HCT116 (cell line): ENCODE data around the gene TMEFF2. TPM values are rescaled to one million over a fixed set of nuclear protein-coding genes. Genes with fewer than 3 reads are reported as not detected.

Source experiments
- ATAC-seq: fragments of 200-7000 bp; cut with Tn5 transposase; 2 replicates; pipeline ENCODE4 v1.9.1; 2020; ENCODE audit warnings: mild to moderate bottlenecking, moderate library complexity
- BruUV-seq: library from RNA; stranded (reverse); fragments of 400-500 nt; replicated peaks from 2 replicates; lab custom pipeline; 2021; lab: Mats Ljungman, UMichigan
- CTCF ChIA-PET: fragments of 300-600 bp; sonication (Branson Sonifier 250); formaldehyde crosslinking; loops from one replicate; lab custom pipeline; 2021; ENCODE audit warnings: antibody characterized with exemption; lab: Charles Lee
- POLR2A ChIA-PET: fragments of 300-600, 350-600 bp; sonication (Branson Sonifier 250); formaldehyde crosslinking; loops from one replicate; lab custom pipeline; 2021; ENCODE audit warnings: antibody characterized with exemption; lab: Charles Lee
- RAD21 ChIA-PET, 2 experiments: fragments of 300-600 bp; sonication (Branson Sonifier 250); formaldehyde crosslinking; loops; one replicate each; lab custom pipeline; 2023; ENCODE audit warnings: low total read pairs in 2 of 2; ENCODE audit not compliant: uncharacterized antibody in 2 of 2, unreplicated experiment in 2 of 2, low non-redundant PET in 1 of 2; lab: Charles Lee
- DNase-seq: peaks from one replicate; pipeline ENCODE4 v3.0.0-alpha.2; 2010; ENCODE audit warnings: low read depth, low spot score
- H2AFZ ChIP-seq: fragments of 200-600 bp; shearing (Covaris generic), sonication (generic); 2 replicates; pipeline ENCODE4 v1.6.1; 2017; ENCODE audit warnings: low read depth, mixed run types, mixed read lengths, antibody characterized with exemption, low read length; ENCODE audit not compliant: poor library complexity, severe bottlenecking
- H3K27ac ChIP-seq: 2 replicates; pipeline ENCODE4 v1.5.1; 2012; ENCODE audit warnings: low read depth, low read length
- H3K27me3 ChIP-seq: fragments of 200-600 bp; sonication (generic); 2 replicates; pipeline ENCODE4 v1.6.1; 2016; ENCODE audit warnings: mixed run types, low read length, mixed read lengths; ENCODE audit not compliant: insufficient read depth
- H3K36me3 ChIP-seq, 2 experiments: fragments of 200-500 bp in 1 of 2; fragments of 200-600 bp in 1 of 2; sonication (Bioruptor generic) in 1 of 2; sonication (generic) in 1 of 2; 2 replicates each; pipeline versions ENCODE4 v1.5.1 to v1.6.1; 2014 to 2016; ENCODE audit warnings: low read length in 2 of 2, inconsistent platforms in 1 of 2, mixed read lengths in 1 of 2, mixed run types in 1 of 2; ENCODE audit not compliant: insufficient read depth in 2 of 2, control insufficient read depth in 1 of 2
- H3K4me1 ChIP-seq, 2 experiments: fragments of 200-600 bp in 1 of 2; sonication (generic) in 1 of 2; 2 replicates each; pipeline versions ENCODE4 v1.5.1 to v1.6.1; 2012 to 2017; ENCODE audit warnings: low read length in 2 of 2, inconsistent platforms in 1 of 2, mild to moderate bottlenecking in 1 of 2, mixed read lengths in 1 of 2, mixed run types in 1 of 2, moderate library complexity in 1 of 2; ENCODE audit not compliant: insufficient read depth in 2 of 2, control insufficient read depth in 1 of 2
- H3K4me2 ChIP-seq: fragments of 200-600 bp; sonication (generic); 2 replicates; pipeline ENCODE4 v1.6.1; 2017; ENCODE audit warnings: mixed run types, low read length, mixed read lengths
- H3K4me3 ChIP-seq, 2 experiments: fragments of 200-600 bp in 1 of 2; sonication (generic) in 1 of 2; replicated peaks in 1 of 2; 2 replicates each; pipeline ENCODE4 v1.5.1; 2011 to 2016; ENCODE audit warnings: low read length in 2 of 2, control low read depth in 1 of 2, low read depth in 1 of 2, mild to moderate bottlenecking in 1 of 2, mixed read lengths in 1 of 2, mixed run types in 1 of 2
- H3K79me2 ChIP-seq: fragments of 200-600 bp; sonication (generic); 2 replicates; pipeline ENCODE4 v1.6.1; 2017; ENCODE audit warnings: mild to moderate bottlenecking, mixed run types, low read length, moderate library complexity, mixed read lengths; ENCODE audit not compliant: insufficient read depth
- H3K9ac ChIP-seq: fragments of 200-600 bp; sonication (generic); 2 replicates; pipeline ENCODE4 v1.6.1; 2016; ENCODE audit warnings: low read length, mixed read lengths
- H3K9me2 ChIP-seq: fragments of 200-600 bp; sonication (generic), shearing (Covaris generic); 2 replicates; pipeline ENCODE4 v1.6.1; 2017; ENCODE audit warnings: mixed run types, mild to moderate bottlenecking, moderate library complexity; ENCODE audit not compliant: insufficient read depth
- H3K9me3 ChIP-seq, 2 experiments: fragments of 200-500 bp in 1 of 2; fragments of 200-600 bp in 1 of 2; sonication (Bioruptor generic) in 1 of 2; sonication (generic) in 1 of 2; 2 replicates each; pipeline ENCODE4 v1.6.1; 2014 to 2017; ENCODE audit warnings: low read length in 2 of 2, mixed read lengths in 2 of 2, inconsistent platforms in 1 of 2, low read depth in 1 of 2, mild to moderate bottlenecking in 1 of 2, mixed run types in 1 of 2, moderate library complexity in 1 of 2; ENCODE audit not compliant: control insufficient read depth in 1 of 2, insufficient read depth in 1 of 2
- H4K20me1 ChIP-seq: fragments of 200-600 bp; sonication (generic), shearing (Covaris generic); 2 replicates; pipeline ENCODE4 v1.6.1; 2017; ENCODE audit warnings: mixed run types, mild to moderate bottlenecking, moderate library complexity; ENCODE audit not compliant: insufficient read depth
- ATF3 ChIP-seq: IDR thresholded peaks from 2 replicates; pipeline ENCODE4 v1.6.1; 2012
- CBX3 ChIP-seq: IDR thresholded peaks from 2 replicates; pipeline ENCODE4 v1.6.1; 2012; ENCODE audit warnings: low read depth
- EGR1 ChIP-seq: IDR thresholded peaks from 2 replicates; pipeline ENCODE4 v1.6.1; 2012; ENCODE audit warnings: low read depth
- EZH2 ChIP-seq: fragments of 200-600 bp; sonication (generic); IDR thresholded peaks from 2 replicates; pipeline ENCODE4 v1.6.1; 2017; ENCODE audit warnings: antibody characterized with exemption, mixed run types
- EZH2phosphoT487 ChIP-seq: fragments of 200-600 bp; IDR thresholded peaks from 2 replicates; pipeline ENCODE4 v1.6.1; 2018; ENCODE audit warnings: antibody characterized with exemption, borderline replicate concordance
- FOSL1 ChIP-seq: IDR thresholded peaks from 2 replicates; pipeline ENCODE4 v1.6.1; 2012; ENCODE audit warnings: low read depth
- JUND ChIP-seq: IDR thresholded peaks from 2 replicates; pipeline ENCODE4 v1.6.1; 2012
- POLR2A ChIP-seq: IDR thresholded peaks from 2 replicates; pipeline ENCODE4 v1.7.0; 2011; ENCODE audit warnings: borderline replicate concordance; ENCODE audit not compliant: insufficient read depth, insufficient read length; ENCODE audit errors: extremely low read depth
- RAD21 ChIP-seq: IDR thresholded peaks from 2 replicates; pipeline ENCODE4 v1.6.1; 2012; ENCODE audit warnings: low read depth, mild to moderate bottlenecking
- SIN3A ChIP-seq: IDR thresholded peaks from 2 replicates; pipeline ENCODE4 v1.6.1; 2012; ENCODE audit warnings: low read depth
- SRF ChIP-seq: IDR thresholded peaks from 2 replicates; pipeline ENCODE4 v1.6.1; 2012; ENCODE audit warnings: low read depth
- TCF7L2 ChIP-seq: IDR thresholded peaks from 2 replicates; pipeline ENCODE4 v1.7.0; 2011; ENCODE audit warnings: borderline replicate concordance, inconsistent platforms; ENCODE audit not compliant: insufficient read depth, insufficient read length; ENCODE audit errors: extremely low read depth
- ZFX ChIP-seq: fragments of 450-650 bp; IDR thresholded peaks from 2 replicates; pipeline ENCODE4 v1.6.1; 2017
- ZNF274 ChIP-seq: fragments of 200-500 bp; sonication (Bioruptor generic); IDR thresholded peaks from 2 replicates; pipeline ENCODE4 v1.6.1; 2014; ENCODE audit warnings: mild to moderate bottlenecking, low read depth, low read length, inconsistent platforms
- intact Hi-C: fragments of 100-400 bp; cut with micrococcal nuclease; formaldehyde crosslinking; loops from 2 replicates; pipeline ENCODE4 v1.10.0; 2022
- total RNA-seq: library from RNA; stranded (reverse); gene quantifications from one replicate; pipeline ENCODE4 v1.2.1, GENCODE V29; 2021; ENCODE audit not compliant: unreplicated experiment
- TF ChIP-seq, protein P1 (sequence below), 3 experiments: fragments of 200-600 bp in 1 of 3; sonication (generic) in 1 of 3; IDR thresholded peaks in 2 of 3; conservative IDR thresholded peaks in 1 of 3; 2 replicates each; pipeline ENCODE4 v1.5.1; 2012 to 2017; ENCODE audit warnings: low read depth in 2 of 3, low read length in 2 of 3, antibody characterized with exemption in 1 of 3, borderline replicate concordance in 1 of 3, control low read depth in 1 of 3, mild to moderate bottlenecking in 1 of 3, mixed read lengths in 1 of 3, mixed run types in 1 of 3, moderate library complexity in 1 of 3; ENCODE audit not compliant: insufficient read depth in 1 of 3
- TF ChIP-seq, protein P2 (sequence below): IDR thresholded peaks from 2 replicates; pipeline ENCODE4 v1.6.1; 2012; ENCODE audit warnings: low read depth
- TF ChIP-seq, protein P3 (sequence below): IDR thresholded peaks from 2 replicates; pipeline ENCODE4 v1.6.1; 2011; ENCODE audit warnings: mild to moderate bottlenecking, low read length, moderate library complexity; ENCODE audit not compliant: insufficient replicate concordance; ENCODE audit errors: extremely low read depth

Gene TMEFF2
- total RNA-seq, 1 experiment from 2014 or later: not detected

- no peak overlapping the region for H2AFZ ChIP-seq
- intact Hi-C loops: no loop called here
- POLR2A ChIA-PET: no interaction called here
- no peaks in the 10 kb centered on the region for H3K79me2 ChIP-seq
- H3K27me3 ChIP-seq: no peaks in the 10 kb centered on the region
- no peak for DNase-seq
- H3K9me3 ChIP-seq: no peaks in the 10 kb centered on the region
- no peaks in the 10 kb centered on the region for H3K4me1 ChIP-seq
- H3K27ac ChIP-seq: no peak overlapping the region
- RAD21 ChIA-PET: no interaction called here
- CTCF ChIA-PET: interaction anchor here (1.2 to 1.4 kb wide), 2 partner anchors 22 to 272 kb away, joined by 3 to 4 read pairs; no protein-coding TSS in a partner anchor
- BruUV-seq: no TSS peak
- TF ChIP-seq ATF3 (no peak), JUND (no peak), TCF7L2 (no peak), POLR2A (no peak), ZFX (no peak), CBX3 (no peak), EGR1 (no peak), ZNF274 (no peak), FOSL1 (no peak), SIN3A (no peak), RAD21 (no peak), EZH2phosphoT487 (no peak), SRF (no peak), EZH2 (no peak)
- TF ChIP-seq, protein P1, sequence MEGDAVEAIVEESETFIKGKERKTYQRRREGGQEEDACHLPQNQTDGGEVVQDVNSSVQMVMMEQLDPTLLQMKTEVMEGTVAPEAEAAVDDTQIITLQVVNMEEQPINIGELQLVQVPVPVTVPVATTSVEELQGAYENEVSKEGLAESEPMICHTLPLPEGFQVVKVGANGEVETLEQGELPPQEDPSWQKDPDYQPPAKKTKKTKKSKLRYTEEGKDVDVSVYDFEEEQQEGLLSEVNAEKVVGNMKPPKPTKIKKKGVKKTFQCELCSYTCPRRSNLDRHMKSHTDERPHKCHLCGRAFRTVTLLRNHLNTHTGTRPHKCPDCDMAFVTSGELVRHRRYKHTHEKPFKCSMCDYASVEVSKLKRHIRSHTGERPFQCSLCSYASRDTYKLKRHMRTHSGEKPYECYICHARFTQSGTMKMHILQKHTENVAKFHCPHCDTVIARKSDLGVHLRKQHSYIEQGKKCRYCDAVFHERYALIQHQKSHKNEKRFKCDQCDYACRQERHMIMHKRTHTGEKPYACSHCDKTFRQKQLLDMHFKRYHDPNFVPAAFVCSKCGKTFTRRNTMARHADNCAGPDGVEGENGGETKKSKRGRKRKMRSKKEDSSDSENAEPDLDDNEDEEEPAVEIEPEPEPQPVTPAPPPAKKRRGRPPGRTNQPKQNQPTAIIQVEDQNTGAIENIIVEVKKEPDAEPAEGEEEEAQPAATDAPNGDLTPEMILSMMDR (IDR thresholded peaks at IDR 0.05 in 2 of 3, conservative IDR thresholded peaks at IDR 0.05 in 1 of 3; ENCODE audit: borderline replicate concordance in 1 of 3, insufficient read depth in 1 of 3, low read depth in 2 of 3, low read length in 2 of 3): no peak
- TF ChIP-seq, protein P2, sequence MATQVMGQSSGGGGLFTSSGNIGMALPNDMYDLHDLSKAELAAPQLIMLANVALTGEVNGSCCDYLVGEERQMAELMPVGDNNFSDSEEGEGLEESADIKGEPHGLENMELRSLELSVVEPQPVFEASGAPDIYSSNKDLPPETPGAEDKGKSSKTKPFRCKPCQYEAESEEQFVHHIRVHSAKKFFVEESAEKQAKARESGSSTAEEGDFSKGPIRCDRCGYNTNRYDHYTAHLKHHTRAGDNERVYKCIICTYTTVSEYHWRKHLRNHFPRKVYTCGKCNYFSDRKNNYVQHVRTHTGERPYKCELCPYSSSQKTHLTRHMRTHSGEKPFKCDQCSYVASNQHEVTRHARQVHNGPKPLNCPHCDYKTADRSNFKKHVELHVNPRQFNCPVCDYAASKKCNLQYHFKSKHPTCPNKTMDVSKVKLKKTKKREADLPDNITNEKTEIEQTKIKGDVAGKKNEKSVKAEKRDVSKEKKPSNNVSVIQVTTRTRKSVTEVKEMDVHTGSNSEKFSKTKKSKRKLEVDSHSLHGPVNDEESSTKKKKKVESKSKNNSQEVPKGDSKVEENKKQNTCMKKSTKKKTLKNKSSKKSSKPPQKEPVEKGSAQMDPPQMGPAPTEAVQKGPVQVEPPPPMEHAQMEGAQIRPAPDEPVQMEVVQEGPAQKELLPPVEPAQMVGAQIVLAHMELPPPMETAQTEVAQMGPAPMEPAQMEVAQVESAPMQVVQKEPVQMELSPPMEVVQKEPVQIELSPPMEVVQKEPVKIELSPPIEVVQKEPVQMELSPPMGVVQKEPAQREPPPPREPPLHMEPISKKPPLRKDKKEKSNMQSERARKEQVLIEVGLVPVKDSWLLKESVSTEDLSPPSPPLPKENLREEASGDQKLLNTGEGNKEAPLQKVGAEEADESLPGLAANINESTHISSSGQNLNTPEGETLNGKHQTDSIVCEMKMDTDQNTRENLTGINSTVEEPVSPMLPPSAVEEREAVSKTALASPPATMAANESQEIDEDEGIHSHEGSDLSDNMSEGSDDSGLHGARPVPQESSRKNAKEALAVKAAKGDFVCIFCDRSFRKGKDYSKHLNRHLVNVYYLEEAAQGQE: no peak
- TF ChIP-seq, protein P3, sequence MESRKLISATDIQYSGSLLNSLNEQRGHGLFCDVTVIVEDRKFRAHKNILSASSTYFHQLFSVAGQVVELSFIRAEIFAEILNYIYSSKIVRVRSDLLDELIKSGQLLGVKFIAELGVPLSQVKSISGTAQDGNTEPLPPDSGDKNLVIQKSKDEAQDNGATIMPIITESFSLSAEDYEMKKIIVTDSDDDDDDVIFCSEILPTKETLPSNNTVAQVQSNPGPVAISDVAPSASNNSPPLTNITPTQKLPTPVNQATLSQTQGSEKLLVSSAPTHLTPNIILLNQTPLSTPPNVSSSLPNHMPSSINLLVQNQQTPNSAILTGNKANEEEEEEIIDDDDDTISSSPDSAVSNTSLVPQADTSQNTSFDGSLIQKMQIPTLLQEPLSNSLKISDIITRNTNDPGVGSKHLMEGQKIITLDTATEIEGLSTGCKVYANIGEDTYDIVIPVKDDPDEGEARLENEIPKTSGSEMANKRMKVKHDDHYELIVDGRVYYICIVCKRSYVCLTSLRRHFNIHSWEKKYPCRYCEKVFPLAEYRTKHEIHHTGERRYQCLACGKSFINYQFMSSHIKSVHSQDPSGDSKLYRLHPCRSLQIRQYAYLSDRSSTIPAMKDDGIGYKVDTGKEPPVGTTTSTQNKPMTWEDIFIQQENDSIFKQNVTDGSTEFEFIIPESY: no peak
- TF ChIP-seq, all 23 proteins: peak for 0
- no peaks in the 10 kb centered on the region for H3K9me2 ChIP-seq
- no peak overlapping the region for H3K4me3 ChIP-seq
- H3K36me3 ChIP-seq: no peaks in the 10 kb centered on the region
- H4K20me1 ChIP-seq: no peaks in the 10 kb centered on the region
- no peak overlapping the region for H3K4me2 ChIP-seq
- no peak overlapping the region for H3K9ac ChIP-seq
- no peak for ATAC-seq
Measured at GRCh38 chr2:192140236-192140839, 54.4 kb downstream of the TMEFF2 start.
